NK-92 (cell line): ENCODE results near the gene DNAAF3.
"Not testable (repeated sequence)": the region's sequence is repeated elsewhere in the genome, so short reads cannot be mapped to it uniquely, and the experiment has no call there.

ENCODE experiments used
- DNase-seq: peaks from one replicate; lab custom pipeline; 2025; ENCODE audit not compliant: unreplicated experiment; lab: John Stamatoyannopoulos, UW

Gene DNAAF3

GRCh38 chr19:55155784-55156183 is 10.6 kb downstream of the DNAAF3 start:
- not testable (repeated sequence) for DNase-seq

GRCh38 chr19:55153652-55154264 is 12.7 kb downstream of the DNAAF3 start:
- no peak for DNase-seq

- DNase-seq: no peak
These were observed 14.4 kb downstream of the DNAAF3 start for GRCh38 chr19:55152017-55152416.

GRCh38 chr19:55149078-55150003 is 17.1 kb downstream of the DNAAF3 start, which contains the start of gene TNNT1:
TNNT1 (minus strand) TSS chr19:55149206; CDS start chr19:55147157, 2,049 bp downstream.
- no peak for DNase-seq

DNA sequence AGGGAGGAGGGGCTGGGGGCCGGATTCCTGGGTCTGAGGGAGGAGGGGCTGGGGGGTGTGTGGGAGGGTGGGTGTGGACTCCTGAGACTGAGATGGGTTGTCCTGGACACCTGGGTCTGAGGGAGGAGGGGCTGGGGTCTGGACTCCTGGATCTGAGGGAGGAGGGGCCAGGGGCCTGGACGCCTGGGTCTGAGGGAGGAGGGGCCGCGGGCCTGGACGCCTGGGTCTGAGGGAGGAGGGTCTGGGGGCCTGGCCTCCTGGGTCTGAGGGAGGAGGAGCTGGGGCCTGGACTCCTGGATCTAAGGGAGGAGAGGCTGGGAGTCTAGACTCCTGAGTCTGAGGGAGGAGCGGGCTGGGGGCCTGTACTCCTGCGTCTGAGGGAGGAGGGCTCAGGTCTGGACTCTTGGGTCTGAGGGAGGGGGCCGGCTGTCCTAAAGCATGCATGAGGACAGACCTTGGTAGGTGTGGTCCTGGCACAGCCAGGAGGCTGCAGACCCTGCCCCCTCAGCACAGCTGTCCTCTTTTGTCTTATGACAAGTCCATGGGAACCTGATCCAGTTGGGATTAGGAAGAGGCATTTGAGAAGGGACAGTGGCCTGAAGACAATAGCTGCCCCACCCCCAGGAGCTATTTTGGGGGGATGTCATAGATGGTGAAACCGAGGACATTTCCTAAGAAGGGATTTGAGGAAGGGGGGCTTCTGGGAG is 18.7 kb downstream of the DNAAF3 start:
- DNase-seq: no peak

GRCh38 chr19:55146705-55147273 is 19.6 kb downstream of the DNAAF3 start:
- no peak for DNase-seq

DNA sequence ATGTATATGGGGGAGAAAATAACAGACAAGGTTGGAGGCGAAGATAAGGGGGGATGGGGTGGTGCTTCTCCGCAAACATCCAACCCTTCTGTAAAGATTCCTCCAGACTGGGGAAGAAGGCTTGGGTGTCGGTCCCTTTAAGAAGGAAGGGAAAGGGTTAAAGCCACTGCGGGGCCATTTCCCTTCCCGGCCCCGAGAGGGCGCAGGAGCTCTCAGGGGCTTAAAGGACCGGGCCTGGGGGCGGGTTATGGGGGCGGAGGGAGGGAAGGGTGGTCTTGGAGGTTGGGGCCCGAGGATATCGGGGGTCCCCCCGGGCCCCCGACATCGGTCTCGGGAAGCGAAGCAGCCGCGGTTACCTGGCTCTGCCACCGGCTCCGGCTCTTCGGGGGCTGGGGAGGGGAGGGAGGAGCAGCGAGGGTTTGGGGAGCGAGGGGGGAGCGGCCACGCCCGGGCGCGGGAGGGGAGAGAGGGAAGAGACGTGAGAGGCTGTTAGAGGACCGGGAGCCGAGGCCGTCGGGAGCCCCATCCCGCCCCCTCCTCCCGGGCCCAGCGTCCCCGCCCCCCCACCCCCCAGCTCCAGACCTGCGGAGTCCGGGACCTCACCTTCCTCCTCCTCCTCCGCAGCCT is 20.2 kb downstream of the DNAAF3 start:
- no peak for DNase-seq

- DNase-seq: no peak
These were observed 21.2 kb downstream of the DNAAF3 start for GRCh38 chr19:55145232-55145631.

GRCh38 chr19:55141696-55142095 is 24.7 kb downstream of the DNAAF3 start:
- DNase-seq: no peak

- DNase-seq: no peak
These were observed 28.5 kb downstream of the DNAAF3 start for GRCh38 chr19:55137915-55138314.

GRCh38 chr19:55136399-55137102 is 29.9 kb downstream of the DNAAF3 start:
- no peak for DNase-seq

DNA sequence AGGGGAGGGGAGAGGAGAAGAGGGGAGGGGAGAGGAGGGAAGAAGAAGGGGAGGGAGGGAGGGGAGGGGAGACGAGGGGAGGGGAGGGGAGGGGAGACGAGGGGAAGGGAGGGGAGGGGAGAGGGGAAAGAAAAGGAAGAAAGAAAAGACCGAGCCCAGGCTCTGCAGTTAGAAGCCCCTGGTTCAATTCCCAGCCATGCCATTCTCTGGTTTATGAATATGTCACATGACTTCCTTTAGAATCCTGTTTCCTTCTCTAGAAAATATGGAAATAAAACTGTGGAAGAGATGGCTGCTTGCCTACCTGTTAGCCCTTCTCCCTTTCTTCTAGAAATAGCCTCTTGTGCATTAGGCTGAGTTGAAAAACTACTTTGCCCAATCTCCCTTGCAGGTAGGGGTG is 31.7 kb downstream of the DNAAF3 start:
- no peak for DNase-seq

DNA sequence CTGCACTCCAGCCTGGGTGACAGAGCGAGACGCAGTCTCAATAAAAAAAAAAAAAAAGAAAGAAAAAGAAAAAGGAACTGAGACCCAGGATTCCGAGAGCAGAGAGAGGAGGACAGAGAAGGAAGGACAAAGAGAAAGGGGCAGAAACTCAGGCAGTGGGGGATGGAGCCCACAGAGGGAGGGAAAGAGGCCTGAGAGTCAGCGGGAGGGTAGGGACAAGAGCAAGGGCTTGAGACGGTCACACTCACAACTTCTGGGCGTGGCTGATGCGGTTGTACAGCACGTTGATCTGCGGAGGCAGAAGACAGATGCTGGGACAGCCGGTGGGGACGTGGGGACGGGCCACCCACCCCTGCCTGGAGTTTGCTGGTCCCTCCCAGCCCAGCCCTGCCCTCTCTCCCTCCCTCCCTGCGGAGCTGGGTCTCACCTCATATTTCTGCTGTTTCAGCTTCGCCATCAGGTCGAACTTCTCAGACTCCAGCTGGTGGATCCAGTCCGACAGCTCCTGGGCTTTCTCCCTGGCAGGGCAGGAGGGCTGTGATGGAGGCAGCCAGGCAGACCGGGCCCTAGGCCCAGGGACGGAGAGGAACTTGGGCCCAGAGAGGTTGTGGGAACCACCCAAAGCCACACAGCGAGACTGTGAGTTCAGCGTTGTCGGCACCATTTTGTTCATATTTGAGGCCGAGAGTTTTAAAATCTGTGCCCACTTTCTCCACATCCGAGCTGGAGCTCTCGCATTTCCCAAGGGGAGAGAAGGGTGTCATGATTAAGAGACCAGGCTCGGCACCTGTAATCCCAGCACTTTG is 32.6 kb downstream of the DNAAF3 start:
- DNase-seq: no peak

DNA sequence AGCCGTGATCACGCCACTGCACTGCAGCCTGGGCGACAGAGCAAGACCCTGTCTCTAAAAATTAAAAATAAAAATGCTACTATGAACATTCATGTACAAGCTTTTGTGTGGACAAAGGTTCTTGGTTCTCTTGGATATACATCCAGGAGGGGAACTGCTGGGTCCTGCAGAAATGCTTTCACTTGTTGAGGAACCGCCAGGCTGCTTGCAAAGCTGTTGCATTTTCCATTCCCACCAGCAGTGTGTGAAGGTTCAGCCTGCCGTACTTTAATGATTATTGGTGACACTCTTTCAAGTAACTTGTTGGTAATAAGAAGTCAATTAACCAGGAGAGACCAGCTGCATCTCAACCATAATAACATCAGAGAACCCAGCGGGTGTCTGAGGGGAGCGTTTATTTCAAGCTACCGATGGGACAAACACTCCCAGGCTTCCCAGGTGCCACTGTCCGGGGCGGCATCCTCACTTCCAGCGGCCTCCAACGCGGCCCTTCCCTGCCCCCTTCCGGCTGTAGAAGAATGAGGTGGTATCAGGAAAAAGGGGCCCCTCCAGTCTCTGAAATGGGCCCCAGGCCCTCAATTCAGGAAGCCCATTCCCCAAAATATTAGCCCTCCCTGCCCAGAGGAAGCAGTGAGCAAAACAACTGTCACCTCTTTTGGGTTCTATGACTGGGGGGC is 33.8 kb downstream of the DNAAF3 start:
- no peak for DNase-seq

GRCh38 chr19:55131421-55131820 is 35.0 kb downstream of the DNAAF3 start:
- no peak for DNase-seq

GRCh38 chr19:55119053-55119452 is 47.4 kb downstream of the DNAAF3 start:
- DNase-seq: no peak

DNA sequence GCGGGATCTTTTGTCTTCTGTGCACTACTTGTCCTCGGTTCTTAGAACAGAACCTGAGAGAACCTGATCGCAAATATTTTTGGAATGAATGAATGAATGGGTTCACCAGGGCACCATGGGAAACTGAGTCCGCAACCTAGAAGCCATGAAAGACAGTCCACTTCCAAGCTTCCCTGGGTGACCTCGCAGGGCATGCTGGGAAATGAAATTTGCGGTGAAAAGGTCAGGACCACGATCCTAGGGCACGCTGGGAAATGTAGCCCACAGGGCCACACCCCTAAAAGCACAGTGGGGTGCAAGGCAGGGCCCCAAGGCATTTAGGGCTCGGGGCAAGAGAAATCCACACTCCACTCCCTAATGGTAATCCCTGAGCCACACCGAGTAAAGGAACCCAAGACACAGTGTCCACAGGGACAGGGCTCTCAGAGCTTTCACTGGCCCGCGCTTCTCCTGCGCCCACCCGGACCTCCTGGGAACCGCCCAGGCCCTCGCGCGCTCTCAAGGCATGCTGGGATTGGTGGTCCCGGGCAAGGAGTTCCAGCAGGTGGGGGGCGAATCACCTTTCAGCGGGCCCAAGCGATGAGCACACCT is 47.9 kb downstream of the DNAAF3 start:
- DNase-seq: no peak

DNA sequence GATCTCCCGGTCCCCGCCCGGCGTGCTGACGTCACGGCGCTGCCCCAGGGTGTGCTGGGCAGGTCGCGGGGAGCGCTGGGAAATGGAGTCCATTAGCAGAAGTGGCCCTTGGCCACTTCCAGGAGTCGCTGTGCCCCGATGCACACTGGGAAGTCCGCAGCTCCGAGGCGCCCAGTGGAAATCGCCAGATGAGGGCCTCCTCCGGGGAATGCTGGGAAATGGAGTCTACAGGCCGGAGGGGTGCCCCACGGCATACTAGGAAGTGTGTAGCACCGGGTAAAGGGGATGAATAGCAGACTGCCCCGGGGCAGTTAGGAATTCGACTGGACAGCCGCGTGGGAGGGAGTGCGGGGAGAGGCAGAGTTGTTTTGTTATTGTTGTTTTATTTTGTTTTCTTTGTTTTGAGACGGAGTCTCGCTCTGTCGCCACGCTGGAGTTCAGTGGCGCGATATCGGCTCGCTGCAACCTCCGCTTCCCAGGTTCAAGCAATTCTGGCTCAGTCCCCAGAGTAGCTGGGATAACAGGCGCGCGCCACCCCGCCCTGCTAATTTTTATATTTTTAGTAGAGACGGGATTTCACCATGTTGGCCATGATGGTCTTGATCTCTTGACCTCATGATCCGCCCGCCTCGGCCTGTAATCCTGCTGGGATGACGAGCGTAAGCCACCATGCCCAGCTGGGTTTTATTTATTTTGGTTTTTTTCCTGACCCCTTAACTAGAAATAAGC is 48.6 kb downstream of the DNAAF3 start:
- peak; percentile 66 for DNase-seq
